HG03159 (cell line): ENCODE measurements around the gene IL31.

Experiments used
- ATAC-seq: cut with Tn5 transposase; IDR thresholded peaks from one replicate; pipeline ENCODE4 v1.9.1; 2021; ENCODE audit warnings: mild to moderate bottlenecking, moderate library complexity; ENCODE audit not compliant: unreplicated experiment

The IL31 gene

GRCh38 chr12:122159882-122160281 is 14.1 kb downstream of the IL31 start:
- ATAC-seq: no peak

- no peak for ATAC-seq
These were observed 15.2 kb downstream of the IL31 start for GRCh38 chr12:122158700-122159285.

GRCh38 chr12:122155705-122156104 is 18.3 kb downstream of the IL31 start:
- ATAC-seq: no peak

GRCh38 chr12:122152754-122153153 is 21.3 kb downstream of the IL31 start:
- no peak for ATAC-seq

- ATAC-seq: no peak
These were observed 23.8 kb downstream of the IL31 start for GRCh38 chr12:122150127-122150681.

DNA sequence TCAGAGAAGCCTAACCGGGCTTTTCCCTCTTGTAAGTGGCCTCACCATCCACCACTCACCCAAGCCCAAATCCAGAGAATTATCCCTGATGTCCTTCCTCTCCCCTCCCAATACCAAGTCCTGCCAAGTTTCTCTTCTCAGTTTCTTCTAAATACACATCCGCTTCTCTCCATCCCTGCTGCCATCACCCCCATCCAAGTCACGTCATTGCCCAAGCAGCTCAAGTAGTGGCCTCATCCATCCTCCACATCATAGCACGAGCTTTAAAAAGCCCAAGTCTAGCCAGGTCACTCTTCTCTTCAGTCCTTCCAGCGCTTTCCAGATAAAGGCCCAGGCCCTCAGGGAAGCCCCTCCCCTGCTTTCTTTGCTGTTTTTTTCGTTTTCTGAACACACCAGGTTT is 25.4 kb downstream of the IL31 start:
- no peak for ATAC-seq

GRCh38 chr12:122147514-122148290 is 26.3 kb downstream of the IL31 start:
- ATAC-seq: no peak

DNA sequence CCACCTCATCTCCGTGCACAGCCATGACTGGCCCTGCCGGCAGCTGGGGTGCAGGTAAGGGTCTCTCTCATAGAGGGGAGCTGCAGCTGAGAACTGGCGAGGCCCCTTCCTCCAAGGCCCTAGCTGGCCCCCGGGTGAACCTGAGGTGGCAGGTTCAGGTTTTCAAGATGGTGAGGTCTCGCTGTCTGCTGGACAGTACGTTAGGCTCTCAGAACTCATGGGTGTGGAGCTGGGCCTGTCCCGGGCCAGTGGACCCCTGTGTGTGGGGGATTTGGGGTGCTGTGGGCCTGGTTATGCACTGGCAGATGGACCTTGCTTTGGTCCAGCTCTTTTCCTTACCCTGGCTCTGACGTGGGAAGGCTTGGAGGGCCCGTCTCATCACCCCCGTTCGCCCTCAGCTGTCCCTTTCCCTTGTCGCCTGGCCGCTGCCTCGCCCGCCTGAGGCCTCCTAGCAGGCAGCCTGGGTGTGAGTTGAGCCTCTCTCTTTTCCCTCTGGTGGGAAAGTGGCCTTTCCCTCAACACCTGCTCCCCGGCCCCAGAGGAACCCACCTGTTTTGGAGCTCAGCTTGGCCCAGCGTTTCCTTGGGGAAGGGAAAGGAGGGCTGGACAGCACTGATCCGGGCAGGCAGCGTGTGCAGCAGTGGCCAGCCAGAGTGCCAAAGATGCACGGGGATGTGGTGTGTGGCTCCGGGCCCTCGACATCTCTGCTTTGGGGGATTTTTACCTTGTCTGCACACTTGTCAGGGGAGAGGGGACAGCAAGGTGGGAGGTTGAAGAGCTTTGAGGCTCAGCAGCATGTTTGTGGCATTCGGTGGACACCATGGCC is 28.3 kb downstream of the IL31 start:
- no peak for ATAC-seq

- no peak for ATAC-seq
These were observed 29.1 kb downstream of the IL31 start for GRCh38 chr12:122144885-122145284.

DNA sequence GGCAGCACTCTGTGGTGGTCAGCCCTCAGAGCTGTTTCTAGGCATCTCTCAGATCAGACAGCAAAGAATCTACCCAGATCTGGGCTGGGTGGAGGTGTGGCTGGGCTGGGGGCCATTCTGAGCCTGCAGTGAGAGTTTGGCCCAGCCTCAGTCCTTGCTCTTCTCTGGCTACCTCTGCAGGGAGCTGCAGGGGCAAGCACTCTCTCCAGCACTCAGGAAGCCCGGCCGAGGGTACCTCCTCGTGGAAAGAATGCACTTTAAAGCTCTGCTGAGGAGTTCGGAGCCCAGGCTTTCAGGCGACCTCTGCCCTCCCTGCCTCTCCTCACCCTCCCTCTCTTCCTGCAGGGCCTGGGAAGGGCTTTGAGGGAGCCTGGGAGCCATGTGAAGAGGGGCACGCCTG is 31.2 kb downstream of the IL31 start:
- ATAC-seq: no peak

- ATAC-seq: no peak
These were observed 31.9 kb downstream of the IL31 start for GRCh38 chr12:122141911-122142725.

DNA sequence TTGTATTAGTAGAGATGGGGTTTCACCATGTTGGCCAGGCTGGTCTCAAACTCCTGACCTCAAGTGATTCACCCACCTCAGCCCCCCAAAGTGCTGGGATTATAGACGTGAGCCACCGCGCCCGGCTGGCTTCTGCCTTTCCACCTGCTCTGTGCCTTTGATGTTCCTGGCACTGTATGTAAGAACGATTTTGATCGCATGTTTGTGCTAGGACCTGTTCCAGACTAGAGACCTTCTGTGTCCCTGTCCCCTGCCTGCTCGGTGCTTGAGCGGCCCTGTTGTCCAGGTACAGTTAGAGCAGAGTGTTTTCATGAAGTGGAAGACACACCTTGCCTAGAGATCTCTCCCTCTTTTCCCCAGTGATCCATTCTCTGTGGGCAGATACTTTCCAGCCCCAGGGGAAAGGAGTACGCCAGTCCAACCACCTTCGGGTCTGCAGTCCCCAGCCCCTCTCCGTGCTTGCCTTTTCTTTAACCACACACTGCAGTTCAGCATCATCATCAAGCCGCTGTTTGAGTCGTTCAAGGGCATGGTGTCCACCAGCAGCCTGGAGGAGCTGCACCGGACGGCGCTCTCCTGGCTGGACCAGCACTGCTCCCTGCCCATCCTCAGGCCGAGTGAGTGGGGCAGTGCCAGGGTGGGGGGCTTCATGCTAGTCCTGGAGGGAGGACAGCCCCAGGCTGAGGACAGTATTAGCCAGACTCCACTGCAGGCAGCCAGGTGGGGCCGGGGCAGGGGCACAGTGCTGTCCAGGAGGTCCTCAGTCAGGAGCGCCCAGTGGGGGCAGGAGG is 33.4 kb downstream of the IL31 start:
- no peak for ATAC-seq

DNA sequence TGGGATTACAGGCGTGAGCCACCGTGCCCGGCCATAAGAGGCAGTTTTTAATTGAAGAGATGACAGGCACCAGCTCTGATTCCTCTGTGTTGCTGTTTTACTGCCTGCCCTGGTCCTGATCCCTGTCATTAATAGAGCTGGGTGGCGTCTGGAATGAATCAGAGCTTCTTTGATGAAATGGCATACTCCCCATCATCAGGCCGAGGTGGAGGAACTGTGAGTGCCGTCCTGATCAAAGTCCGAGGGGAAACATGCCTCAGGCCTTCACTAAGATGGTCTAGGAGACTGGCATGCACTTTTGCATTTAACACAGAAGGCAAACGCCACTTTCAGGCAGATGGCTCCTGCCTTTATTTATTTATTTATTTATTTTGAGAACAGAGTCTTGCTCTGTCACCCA is 34.1 kb downstream of the IL31 start:
- no peak for ATAC-seq

DNA sequence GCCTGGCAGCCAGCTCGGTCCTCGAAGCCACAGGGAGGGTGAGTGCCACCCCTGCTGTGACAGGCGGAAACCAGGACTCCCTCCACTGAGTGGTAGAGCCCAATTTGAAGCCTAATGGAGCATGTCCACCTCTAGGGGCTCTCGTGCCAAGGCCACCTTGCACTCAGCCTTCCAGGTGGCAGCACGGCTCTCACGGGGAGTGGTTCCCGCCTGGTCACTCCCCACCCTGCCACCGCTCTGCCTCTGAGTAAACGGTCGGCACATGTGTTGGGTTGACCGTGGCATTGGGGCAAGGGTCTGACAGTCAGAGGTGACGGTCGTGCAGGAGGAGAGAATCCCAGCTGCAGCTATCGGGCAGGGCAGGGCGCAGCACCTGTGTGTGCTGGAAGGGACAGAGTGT is 34.8 kb downstream of the IL31 start:
- no peak for ATAC-seq

DNA sequence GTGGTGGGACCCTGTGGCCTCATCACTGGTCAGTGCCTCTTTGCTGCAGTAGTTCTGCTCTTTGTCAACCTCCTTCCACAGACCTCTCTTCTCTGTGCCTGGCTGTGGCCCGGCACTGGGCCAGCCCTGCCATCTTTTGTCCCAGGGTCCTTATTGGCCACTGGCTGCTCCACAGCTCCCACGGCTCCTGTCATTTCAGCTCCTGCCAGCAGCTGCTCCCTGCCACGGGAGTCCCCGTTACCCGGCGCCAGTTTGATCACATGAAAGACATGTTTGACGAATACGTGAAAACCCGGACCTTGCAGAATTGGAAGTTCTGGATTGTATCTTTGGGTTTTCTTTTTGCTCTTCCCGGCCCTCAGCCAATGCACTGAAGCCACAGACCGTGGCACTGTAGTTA is 35.4 kb downstream of the IL31 start:
- ATAC-seq: no peak

- ATAC-seq: no peak
These were observed 35.8 kb downstream of the IL31 start for GRCh38 chr12:122138181-122138580.

DNA sequence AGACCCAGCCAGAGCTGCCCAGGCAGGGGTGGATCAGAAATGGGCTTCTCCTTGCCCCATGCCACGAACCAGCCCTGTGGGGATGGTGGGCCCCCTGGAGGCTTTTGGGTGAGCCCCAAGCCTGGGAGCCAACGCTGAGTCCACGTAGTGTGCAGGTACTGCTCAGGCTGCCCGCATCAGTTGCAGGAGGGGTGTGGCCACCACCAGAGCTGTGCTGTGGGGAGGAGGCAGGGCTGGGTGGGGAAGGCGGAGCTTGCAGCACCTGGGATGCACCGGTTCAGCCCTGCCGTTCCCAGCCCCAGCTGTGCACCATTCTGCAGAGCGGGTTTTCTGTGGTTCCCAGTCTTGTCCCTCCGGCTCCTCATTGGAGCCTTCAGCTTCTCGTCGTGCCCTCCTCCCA is 36.3 kb downstream of the IL31 start:
- no peak for ATAC-seq

DNA sequence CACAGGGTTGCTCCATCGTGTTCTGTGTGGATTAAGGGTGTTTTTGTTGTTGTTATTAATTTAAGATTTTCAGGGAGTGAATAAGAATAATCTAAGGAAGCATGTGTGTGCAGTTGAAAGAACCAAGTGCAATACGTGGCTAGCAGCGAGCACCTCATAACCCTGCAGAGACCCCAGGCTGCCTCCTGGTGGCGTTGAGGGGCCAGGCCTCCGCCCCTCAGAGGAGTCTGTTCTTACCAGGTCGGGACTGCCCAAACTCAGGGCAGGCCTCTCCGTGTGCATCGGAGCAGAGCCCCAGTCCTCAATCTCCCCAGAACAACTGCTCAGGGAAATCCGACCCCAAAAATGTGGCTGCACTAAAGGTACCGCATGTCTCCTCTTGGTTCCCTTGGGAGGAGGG is 36.8 kb downstream of the IL31 start:
- ATAC-seq: no peak

DNA sequence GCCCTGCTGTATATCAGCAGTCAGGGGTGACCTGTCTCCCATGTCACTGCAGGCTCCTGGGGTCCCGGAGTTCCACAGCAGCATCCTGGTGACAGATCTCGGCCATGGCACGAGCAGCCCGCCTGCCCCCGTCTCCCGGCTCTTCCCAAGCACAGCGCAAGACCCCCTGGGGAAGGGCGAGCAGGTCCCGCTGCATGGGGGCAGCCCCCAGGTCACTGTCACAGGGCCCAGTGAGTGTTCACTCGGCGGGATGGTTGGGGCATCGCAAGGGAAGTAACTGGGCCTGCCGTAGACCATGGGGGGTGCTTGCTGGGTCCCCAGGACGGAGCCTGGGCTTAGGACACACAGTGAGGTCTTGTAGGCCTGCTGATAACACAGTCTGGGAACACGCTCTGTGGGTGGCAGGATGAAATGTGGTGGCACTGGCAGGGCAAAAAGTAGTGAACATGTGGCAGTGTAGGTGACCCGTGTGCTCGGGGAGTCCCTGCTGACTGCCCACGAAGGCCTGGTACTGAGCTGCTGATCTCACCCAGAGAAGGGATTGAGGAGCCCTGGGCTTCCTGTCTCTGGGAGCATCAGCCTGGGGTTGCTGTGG is 38.5 kb downstream of the IL31 start:
- no peak for ATAC-seq
